ENCODE data around the gene FLT1.

FLT1 gene

DNA sequence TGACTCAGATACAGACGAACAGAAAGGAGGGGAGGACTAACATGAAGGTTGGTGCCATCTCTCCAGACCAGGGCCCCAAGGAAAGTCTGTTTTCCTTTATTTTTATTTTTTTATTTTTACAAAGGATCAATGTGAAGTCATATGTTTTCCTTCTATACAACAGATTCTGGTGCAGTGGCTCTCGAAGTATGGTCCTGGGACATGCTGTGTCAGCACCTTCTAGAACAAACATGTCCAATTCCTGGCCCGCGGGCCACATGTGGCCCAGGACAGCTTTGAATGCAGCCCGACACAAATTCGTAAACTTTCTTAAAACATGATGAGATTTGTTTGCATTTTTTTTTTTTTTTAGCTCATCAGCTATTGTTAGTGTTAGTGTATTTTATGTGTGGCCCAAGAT is 174.7 kb downstream of the FLT1 start:
- DNase-seq (ENCODE audit: low read depth in 1 of 2, low spot score in 1 of 2) = no peak

DNA sequence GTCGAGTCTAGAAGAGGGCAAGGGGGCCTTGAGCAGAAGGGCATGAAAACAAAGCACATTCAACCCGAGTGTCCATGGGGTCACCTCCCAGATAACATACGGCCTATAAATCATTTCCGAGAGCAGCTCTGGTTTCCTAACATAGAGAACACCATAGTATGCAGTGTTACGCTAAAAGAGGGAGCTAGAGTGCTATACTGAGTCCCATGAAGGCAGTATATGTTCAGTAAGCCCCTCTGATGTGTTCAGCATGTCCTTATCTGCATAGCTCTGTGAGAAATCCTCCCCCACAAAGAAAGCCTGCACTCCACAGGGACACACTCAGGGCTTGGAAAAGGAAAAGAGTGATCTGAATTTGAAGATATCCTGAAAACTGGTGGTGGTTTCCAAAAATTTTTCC is 175.4 kb downstream of the FLT1 start:
- no peak for DNase-seq (ENCODE audit: low read depth in 1 of 2, low spot score in 1 of 2)

DNA sequence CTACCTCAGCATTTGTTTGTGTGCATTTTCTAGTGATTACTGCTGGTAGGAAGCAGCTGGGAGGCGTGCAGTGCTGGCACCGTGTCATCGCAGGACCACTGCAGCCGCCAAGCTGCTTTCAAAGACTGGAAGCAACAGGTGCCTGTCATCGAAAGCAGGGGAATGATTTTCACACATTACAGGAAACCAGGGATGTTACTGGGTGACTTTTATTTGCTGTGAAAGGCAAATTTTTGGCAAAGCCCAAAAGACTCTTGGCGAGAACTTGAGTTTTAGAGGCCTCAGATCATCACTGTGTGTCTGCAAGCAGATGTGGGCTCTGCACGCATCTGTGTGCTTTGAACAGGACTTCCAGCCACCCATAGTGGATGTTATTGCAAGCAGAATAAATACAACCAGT is 176.4 kb downstream of the FLT1 start:
- DNase-seq (ENCODE audit: low read depth in 1 of 2, low spot score in 1 of 2) = no peak

DNA sequence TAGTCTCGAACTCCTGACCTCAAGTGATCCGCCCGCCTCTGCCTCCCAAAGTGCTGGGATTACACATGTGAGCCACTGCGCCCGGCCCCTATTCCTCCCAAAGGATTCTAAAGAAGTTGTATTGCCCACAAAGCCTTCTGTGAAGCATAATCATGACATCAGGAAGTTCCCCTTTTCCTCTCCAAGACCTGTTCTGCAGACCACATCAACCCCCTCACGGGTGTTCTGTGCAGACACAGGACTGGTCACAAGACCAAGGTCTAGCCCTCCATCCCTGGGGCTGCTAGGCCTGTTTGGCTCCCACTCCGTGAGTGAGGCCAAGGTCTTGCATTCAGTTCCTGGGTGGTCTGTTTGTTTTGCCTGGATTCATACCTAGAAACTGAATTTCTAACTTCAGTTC is 178.1 kb downstream of the FLT1 start:
- DNase-seq (ENCODE audit: low read depth in 1 of 2, low spot score in 1 of 2) = no peak

DNA sequence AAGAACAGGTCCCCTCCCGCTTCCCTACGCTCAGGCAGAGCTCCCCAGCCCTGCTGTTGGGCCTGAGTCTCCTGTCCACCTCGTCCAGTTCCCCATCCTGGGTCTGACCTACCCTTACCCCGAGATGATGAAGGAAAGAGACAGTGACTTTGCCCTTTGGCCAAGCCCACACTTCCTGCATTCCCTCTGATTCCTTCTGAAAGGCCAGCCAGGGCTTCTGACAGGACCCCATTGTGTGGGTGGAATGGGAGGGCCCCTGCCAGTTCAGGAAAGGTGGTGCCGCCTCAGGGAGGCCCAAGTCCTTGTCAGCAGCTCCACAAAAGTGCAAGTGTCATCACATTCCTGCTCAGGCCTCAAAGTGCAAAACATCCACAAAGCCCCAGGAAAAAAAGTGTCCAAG is 178.8 kb downstream of the FLT1 start:
- DNase-seq (ENCODE audit: low read depth in 1 of 2, low spot score in 1 of 2) = no peak

DNA sequence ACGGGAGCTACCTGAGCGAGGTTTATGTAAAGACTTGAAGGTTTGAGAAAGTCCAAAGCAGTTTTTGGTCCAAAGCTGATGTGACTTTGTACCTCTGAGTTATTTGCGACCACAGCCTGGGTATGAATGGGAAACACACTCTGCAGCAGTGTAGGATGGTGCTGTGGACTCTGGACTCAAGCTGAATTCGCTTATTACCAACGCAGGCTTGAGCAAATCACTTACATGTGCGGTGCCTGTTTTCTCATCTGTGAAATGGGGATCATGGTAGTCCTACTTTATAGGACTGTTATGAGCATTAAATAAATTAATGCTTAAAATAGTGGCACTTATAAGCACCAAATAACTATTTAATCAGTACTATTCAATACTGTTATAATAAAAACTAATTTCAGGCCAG is 180.0 kb downstream of the FLT1 start:
- DNase-seq (ENCODE audit: low read depth in 1 of 2, low spot score in 1 of 2) = no peak

DNA sequence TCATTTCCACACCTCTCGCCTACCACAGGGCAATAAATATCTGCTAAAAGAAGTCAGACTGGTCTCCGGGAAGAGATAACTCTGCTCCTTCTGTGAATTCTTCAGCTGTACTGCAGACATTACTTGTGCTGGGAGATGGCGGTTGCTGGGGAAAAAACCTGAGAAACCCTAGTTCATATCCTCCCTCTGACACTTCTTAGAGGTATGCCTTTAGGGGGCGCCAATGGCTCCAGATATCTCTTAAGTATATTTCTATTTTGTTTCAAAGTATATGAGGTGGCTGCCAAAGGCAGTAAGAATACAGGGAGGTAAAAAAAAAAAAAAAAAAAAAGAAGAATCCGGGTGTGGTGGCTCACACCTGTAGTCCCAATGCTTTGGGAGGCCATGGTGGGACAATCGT is 181.3 kb downstream of the FLT1 start:
- no peak for DNase-seq (ENCODE audit: low read depth in 1 of 2, low spot score in 1 of 2)

DNA sequence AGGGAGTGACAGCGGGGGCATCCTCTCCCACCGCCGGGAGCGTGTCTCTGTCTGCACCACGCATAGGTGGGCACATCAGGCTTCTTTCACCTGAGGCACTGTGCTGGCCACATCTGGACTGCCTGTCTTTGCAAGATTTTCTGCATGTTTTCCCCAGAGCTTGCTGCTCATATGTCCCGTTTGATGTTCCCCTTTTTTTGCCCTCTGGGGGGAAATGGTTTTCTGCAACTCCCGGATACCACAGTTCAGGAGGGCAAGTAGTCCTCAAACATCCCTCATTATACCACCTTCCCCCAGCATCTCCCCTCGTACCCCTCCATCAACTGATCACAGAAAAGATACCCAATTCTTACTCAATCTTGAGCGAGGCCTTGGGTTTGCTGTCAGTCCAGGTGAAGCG is 188.6 kb downstream of the FLT1 start:
- no peak for DNase-seq (ENCODE audit: low read depth in 1 of 2, low spot score in 1 of 2)

DNA sequence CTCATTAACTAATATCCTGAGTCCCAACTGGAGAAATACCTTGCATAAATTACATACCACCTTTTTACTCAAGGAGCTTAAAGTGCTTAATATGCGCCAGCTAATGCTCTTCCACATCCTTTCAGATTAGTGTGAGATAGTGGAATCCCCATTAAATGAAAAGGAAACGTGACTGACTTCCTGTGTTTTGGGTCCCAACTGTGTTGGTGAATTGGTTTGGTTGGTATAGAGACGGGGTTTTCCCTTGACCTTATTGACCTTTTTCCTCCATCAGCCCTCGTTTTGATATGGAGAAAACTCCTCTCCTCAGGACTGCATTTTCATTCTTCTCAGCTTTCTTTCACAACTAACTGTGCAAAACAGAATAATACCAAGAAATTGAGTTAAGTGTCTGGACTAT is 193.1 kb downstream of the FLT1 start:
- no peak for DNase-seq (ENCODE audit: low read depth in 1 of 2, low spot score in 1 of 2)

DNA sequence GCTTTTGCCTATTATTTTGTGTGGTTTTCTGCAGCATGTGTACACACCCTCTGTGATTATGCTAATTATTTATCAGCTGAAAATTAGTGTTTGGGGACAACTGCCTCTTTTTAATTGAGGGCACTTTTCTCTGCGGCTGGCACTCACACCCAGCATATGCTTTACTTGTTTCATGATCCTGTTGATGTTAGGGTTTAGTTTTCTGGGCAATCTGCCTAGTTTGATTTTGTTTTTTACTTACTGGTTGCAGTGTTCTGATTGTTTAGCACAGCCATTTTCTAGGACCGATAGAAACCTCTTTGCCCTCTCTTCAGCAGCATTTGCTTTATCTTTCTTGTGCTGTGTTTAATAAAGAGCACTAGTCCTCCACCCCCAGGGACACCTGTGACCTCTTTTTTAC is 195.0 kb downstream of the FLT1 start:
- DNase-seq (ENCODE audit: low read depth in 1 of 2, low spot score in 1 of 2) = no peak

DNA sequence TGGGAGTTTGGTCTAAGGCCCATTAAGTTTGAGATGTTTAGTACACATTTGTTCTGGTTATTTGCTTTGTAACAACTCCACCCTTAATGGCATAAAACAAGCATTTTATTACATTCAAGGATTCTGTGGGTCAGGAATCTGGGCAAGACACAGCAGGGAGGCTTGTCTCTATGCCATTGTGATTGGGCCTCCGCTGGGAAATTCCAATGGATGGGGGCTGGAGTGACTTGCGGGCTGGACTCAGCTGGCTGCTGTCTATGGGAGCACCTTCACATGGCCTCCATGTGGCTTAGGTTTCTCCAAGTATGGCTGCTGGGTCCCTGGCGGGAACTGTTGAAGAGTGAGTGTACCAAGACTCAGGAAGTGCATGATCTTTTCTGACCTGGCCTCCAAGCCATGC is 197.6 kb downstream of the FLT1 start:
- no peak for DNase-seq (ENCODE audit: low read depth in 1 of 2, low spot score in 1 of 2)

DNA sequence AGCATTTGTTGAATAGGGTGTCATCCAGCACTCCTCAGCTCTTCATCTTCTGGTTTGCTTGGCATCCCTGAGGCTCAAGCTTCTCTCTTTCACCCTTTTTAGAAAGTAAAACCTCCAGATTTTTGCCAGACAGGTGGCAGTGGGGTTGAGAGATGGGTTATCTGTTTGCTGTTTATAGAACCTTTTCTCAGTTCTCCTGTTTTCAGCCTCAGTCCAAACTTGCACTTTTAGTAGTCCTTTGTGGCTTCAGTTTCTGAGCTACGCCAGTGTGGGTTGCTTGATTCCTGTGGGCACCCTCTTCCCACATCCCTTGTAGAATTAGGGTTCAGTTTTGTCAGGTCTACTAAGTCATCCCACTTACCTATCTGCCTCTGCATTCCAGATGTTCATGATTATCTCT is 208.7 kb downstream of the FLT1 start:
- no peak for DNase-seq (ENCODE audit: low read depth in 1 of 2, low spot score in 1 of 2)

DNA sequence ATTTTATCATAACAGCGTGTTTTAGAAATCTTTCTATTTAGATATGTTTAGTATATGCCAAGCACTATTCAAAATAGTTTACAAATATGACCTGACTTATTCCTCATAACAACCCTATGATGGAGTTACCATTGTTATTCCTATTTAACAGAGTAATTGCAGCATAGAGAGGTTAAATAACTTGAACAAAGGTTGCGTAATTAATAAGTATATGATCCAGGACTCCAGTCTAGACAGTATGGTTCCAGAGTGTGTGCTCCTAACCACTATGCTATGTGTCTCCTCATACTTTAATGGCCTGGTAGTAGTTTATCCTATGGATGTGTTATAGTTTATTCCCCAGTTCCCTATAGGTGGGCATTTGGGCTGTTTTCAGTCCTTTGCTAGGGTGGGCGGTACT is 211.3 kb downstream of the FLT1 start:
- DNase-seq (ENCODE audit: low read depth in 1 of 2, low spot score in 1 of 2) = no peak

DNA sequence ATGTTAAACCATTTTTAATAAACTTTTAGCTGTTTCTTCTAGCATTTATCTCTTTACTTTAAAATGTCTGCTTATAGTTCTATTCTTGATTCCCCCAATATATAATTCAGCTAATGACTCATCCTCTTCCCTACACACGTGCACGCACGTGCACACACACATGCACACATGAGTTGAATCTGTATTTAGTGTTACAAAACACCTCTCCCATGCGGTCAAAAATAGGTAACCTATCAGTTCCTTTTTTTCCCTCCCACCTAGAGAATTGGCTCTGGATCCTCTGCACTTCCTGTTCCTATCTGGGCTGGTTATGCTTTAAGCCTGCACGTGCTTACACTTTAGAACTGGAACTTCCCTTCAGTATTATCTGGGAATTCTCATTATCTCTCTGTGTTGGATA is 212.5 kb downstream of the FLT1 start:
- no peak for DNase-seq (ENCODE audit: low read depth in 1 of 2, low spot score in 1 of 2)

DNA sequence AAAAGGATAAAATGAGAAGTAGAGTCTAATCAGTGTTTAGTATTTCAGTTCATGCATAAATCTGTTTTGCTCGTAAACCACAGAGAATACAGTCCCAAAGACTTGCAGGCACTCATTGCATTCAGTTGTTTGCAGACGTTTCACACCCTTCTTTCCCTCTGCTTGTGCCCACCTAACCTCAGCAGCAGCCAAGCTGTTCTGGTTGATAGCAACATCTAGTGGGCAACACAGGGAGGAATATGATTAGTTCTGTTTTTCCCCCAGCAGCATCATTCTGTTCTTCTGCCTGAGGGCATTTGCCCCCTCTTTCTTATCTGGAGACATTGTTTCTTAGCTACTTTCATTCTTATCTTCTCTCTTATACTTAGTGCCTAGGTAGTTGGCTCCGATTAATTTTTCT is 221.0 kb downstream of the FLT1 start:
- no peak for DNase-seq (ENCODE audit: low read depth in 1 of 2, low spot score in 1 of 2)

DNA sequence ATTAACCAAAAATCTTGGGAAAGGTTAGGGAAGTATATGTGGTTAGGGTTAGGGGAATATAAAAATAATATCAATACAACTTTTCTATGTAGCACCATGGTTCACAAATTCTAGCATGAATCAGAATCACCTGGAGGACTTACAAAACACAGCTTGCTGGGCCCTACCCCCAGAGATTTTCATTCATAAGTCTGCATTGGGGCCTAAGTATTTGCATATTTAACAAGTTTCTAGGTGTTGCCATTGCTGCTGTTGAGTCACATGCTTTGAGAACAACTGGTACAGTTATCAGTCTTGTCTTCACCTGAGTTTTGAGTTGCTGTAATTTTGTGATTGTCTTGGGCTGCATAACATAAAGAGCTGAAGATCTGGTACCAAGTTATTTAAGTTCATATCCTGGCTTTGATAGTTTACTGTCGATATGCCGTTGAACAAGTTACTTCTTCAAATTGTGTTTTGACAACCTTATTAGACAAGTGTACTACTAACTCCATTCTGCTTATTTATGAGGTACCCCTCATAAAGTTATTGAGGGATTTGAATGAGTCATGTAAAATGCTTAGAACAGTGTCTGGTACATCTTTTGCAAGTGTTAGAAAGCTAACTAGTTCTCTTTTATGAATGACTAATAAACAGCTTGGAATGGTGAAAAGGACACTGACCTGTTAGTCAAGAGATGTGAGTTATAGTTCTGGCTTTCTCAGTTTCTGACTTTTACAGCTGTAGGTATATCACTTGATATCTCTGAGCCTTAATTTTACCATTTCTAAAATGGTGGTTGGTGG is 223.7 kb downstream of the FLT1 start:
- DNase-seq (ENCODE audit: low read depth in 1 of 2, low spot score in 1 of 2) = no peak

DNA sequence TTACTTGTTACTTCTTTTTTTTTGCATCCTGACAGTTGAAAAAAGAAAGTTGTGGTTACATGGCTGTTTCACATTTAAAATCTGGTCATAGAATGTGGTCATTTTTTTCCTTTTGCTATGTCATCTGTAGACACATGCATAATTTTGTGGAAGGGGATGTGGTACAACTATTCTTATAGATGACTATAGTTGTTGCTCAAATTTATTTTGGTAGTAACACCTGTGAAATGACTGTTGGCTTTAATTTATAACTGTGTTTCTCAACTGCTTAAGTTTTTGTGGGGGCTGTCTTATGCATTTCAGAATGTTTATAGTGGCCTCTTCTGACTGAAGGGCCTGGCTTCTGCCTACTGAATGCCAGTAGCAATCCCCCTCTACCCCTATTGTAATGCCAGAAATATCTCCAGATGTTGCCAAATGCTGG is 226.1 kb downstream of the FLT1 start:
- no peak for DNase-seq (ENCODE audit: low read depth in 1 of 2, low spot score in 1 of 2)

DNA sequence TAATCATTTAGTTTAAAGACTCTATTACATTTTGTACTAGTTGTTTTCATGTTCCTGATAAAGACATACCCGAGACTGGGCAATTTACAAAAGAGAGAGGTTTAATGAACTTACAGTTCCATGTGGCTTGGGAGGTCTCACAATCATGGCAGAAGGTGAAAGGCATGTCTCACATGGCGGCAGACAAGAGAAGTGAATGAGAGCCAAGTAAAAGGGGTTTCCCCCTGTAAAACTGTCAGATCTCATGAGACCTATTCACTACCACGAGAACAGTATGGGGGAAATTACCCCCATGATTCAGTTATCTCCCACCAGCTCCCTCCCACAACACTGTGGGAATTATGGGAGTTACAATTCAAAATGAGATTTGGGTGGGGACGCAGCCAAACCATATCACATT is 227.4 kb downstream of the FLT1 start:
- no peak for DNase-seq (ENCODE audit: low read depth in 1 of 2, low spot score in 1 of 2)

DNA sequence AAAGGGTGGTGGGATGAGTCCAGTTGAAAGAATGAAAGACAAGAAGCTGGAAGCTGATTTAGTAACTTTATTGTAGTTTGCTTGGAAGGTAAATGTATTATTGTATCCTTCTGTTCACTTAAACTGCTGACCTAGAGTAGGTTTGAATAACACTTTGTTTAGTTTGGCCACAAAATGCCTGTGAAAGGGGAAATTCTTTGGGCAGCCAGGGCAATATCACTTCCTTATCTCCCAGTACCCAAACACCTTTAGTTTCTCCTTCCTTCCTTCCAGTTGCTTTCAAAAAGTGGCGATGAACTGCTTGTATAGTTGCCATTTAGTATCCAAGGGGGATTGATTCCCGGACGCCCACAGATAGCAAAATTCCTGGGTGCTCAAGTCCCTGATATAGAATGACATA is 236.5 kb downstream of the FLT1 start:
- no peak for DNase-seq (ENCODE audit: low read depth in 1 of 2, low spot score in 1 of 2)

DNA sequence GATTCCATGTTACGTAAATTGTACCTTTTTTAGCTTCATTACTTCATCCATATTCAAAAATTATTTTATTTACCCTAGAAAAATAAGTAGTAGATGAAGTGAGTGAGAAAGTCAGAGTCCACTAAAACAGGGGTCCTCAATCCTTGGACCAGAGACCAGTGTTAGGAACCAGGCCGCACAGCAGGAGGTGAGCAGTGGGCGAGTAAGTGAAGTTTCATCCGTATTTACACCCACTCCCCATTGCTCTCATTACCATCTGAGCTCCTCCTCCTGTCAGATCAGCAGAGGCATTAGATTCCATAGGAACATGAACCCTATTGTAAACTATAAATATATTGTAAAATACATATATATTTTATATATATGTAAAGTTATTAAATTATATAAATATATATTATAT is 237.6 kb downstream of the FLT1 start:
- DNase-seq (ENCODE audit: low read depth in 1 of 2, low spot score in 1 of 2) = no peak

DNA sequence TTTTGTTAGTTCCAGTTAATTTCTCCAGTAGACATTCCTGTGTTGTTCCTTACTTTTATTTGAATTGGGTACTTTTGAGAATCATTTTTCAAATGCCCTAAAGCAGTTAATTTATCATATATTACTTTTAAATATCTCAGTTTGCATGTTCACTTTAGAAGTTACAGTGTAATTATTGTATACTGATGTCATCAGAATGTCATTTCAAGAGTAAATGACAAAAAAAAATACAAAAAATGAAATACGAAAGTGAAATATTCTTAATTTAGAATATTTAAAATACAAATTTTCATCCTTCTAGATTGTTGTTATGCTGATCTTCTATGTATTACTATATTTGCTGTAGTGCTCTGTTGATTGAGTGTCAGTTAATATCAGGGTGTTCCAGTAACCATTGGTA is 242.4 kb downstream of the FLT1 start:
- DNase-seq (ENCODE audit: low read depth in 1 of 2, low spot score in 1 of 2) = no peak

DNA sequence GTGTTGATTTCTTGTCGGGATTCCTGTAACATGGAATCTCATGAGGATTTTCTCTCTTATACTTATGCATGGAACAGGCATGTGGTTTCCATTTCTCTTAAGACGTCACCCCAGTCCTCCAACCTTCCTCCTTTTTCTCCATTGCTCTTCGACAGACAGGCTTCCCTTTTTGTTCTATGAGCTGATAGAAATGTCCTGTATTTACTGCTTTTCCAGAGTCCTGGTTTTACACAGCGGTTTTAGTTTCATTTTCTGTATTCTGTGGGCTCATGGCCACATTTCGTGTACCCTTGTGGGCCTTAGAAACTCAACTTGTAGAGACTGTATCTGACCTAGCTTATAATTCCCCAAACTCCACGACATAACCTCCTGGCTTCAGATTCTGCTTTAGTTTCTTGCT is 243.5 kb downstream of the FLT1 start:
- DNase-seq (ENCODE audit: low read depth in 1 of 2, low spot score in 1 of 2) = no peak

DNA sequence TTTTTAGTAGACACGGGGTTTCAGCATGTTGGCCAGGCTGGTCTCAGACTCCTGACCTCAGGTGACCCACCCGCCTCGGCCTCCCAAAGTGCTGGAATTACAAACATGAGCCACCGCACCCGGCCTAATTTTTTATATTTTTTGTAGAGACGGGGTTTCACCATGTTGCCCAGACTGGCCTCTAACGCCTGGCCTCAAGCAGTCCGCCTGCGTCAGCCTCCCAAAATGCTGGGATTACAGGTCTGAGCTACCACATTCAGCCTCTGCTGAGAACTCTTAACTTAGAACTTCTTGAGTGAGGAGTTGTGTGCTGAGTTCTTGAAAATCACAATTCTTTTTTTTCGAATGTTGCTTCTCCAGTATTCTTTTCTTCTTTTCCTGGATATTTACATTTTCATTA is 244.4 kb downstream of the FLT1 start:
- DNase-seq (ENCODE audit: low read depth in 1 of 2, low spot score in 1 of 2) = no peak
